Epithelial cell of proximal tubule (primary cell): ENCODE data around the gene CTSZ. TPM values are rescaled to one million over a fixed set of nuclear protein-coding genes. Genes with fewer than 3 reads are reported as not detected.
A peak's percentile ranks its signal among the peaks of the same experiment; 100 is the strongest.
"Not testable (repeated sequence)": the region's sequence is repeated elsewhere in the genome, so short reads cannot be mapped to it uniquely, and the experiment has no call there.

ENCODE experiments used
- DNase-seq: peaks from one replicate; pipeline ENCODE4 v3.0.0-alpha.2; 2011; ENCODE audit warnings: low read depth
- H3K4me3 ChIP-seq: 2 replicates; pipeline ENCODE4 v1.5.1; 2011; ENCODE audit warnings: low read depth, mild to moderate bottlenecking, low read length
- total RNA-seq: library from RNA; depleted of rRNA; stranded (reverse); fragments of >200 nt; gene quantifications from 2 replicates; pipeline ENCODE4 v1.2.3, GENCODE V29; 2015
- TF ChIP-seq, protein P1 (sequence below): conservative IDR thresholded peaks from 2 replicates; pipeline ENCODE4 v1.5.1; 2012; ENCODE audit warnings: low read depth, mild to moderate bottlenecking, low read length

CTSZ gene
- total RNA-seq, 1 donor from 2014 or later: 98.1 TPM

DNA sequence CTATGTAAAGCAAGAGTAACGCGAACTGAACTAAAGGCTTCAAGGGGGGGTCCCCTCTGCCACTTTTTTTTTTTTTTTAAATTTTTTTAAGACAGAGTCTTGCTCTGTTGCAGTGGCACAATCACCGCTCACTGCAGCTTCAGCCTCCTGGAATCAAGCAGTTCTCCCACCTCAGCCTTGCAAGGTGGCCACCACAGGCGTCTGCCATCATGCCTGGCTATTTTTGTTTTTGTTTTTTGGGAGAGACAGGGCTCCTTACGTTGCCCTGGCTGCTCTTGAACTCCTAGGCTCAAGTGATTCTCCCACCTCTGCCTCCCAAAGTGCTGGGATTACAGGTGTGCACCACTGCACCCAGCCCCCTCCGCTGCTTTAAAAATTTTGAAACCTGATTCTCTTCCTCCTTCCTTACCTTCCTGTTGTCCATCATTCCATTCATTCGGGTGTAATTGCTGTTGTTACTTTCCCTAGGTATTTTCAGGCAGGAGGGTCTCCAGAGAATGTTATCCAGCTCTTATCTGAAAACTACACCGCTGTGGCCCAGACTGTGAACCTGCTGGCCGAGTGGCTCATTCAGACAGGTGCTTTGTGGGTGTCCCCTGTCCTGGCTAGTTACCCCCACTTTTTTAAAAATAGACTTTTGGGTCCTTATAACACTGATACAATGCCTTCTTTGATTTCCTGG lies 20.6 kb downstream of the CTSZ start:
- no peak for DNase-seq
- TF ChIP-seq, protein P1, sequence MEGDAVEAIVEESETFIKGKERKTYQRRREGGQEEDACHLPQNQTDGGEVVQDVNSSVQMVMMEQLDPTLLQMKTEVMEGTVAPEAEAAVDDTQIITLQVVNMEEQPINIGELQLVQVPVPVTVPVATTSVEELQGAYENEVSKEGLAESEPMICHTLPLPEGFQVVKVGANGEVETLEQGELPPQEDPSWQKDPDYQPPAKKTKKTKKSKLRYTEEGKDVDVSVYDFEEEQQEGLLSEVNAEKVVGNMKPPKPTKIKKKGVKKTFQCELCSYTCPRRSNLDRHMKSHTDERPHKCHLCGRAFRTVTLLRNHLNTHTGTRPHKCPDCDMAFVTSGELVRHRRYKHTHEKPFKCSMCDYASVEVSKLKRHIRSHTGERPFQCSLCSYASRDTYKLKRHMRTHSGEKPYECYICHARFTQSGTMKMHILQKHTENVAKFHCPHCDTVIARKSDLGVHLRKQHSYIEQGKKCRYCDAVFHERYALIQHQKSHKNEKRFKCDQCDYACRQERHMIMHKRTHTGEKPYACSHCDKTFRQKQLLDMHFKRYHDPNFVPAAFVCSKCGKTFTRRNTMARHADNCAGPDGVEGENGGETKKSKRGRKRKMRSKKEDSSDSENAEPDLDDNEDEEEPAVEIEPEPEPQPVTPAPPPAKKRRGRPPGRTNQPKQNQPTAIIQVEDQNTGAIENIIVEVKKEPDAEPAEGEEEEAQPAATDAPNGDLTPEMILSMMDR: no peak
- no peak overlapping the region for H3K4me3 ChIP-seq

DNA sequence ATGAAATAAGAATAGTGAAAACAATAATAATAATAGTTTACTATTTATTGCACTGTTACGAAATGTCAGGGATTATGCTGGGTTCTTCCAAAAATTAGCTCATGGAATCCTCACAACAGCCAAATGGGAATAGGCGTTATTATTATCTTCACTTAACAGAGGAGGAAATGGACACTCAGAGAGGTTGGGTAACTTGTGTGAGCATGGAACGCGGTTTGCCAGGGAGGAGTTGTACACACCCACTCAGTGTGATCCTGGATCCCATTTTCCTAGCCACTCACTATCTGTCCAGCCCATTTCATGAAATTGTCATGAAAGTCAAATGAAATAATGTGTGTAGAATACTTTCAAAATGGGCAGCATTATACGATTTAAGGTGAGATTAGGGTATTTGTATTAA lies 21.4 kb downstream of the CTSZ start:
- no peak for DNase-seq
- TF ChIP-seq, protein P1: no peak
- no peak overlapping the region for H3K4me3 ChIP-seq

DNA sequence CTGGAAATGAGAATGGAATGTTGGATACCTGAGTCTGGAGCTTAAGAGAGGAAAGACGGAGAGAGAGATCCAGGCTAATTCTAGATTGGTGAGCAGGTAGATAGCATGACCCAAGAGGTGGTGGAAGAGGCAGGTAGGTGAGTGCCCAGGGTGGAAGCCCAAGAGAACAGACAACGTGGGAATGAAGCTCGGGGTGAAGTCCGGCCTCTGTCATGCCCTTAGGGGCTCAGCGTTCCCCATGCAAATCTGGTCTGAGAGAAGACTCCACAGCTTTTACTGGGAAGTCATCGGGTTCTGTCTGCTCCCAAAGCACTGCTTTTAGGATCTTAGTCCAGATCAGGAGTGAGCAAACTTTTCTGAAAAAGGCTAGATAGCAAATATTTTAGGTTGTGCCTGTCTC lies 22.4 kb downstream of the CTSZ start:
- DNase-seq: no peak
- TF ChIP-seq, protein P1: no peak
- H3K4me3 ChIP-seq: no peak overlapping the region

DNA sequence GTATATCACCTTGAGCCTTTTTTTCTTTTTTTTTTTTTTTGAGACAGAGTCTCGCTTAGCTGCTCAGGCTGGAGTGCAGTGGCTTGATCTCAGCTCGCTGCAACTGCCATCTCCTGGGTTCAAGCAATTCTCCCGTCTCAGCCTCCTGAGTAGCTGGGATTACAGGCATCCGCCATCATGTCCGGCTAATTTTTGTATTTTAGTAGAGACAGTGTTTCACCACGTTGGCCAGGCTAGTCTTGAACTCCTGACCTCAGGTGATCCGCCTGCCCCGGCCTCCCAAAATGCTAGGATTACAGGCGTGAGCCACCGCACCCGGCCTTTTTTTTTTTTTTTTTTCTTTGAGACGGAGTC lies 24.0 kb downstream of the CTSZ start:
- H3K4me3 ChIP-seq, DNase-seq: not testable (repeated sequence)

DNA sequence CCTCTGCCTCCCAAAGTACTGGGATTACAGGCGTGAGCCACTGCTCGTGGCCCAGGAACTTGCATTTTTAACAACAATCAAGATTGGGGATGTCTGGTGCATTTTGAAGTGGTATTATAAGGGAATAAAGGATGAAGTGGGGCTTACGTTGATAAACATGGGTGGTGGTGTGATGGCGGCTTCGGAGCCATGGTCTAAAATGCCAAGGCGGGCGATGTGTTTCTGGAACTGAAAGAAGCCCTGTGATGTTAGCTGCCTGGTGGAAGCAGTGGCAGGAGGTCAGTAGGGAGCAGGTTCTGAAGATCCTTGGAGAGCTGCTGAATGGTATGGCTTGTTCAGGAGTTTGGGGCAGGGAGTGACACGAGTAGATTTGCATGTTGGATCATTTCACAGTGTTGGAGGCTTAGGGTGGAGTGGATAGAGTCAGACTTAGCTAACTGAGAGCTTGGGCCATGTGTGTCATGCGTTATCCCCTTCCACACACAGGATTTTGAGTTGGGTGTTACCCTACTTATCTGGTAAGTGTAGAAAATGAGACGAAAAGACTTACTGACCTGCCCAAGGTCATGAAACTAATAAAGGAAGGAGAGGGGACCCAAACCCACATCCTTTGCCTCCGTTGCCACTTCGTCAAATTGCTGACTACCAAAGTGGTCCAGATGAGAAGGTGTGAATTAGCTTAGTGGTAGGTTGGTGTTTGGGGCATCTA lies 24.5 kb downstream of the CTSZ start:
- TF ChIP-seq, protein P1: no peak
- no peak for DNase-seq
- peak overlapping the region; percentile 87 for H3K4me3 ChIP-seq

DNA sequence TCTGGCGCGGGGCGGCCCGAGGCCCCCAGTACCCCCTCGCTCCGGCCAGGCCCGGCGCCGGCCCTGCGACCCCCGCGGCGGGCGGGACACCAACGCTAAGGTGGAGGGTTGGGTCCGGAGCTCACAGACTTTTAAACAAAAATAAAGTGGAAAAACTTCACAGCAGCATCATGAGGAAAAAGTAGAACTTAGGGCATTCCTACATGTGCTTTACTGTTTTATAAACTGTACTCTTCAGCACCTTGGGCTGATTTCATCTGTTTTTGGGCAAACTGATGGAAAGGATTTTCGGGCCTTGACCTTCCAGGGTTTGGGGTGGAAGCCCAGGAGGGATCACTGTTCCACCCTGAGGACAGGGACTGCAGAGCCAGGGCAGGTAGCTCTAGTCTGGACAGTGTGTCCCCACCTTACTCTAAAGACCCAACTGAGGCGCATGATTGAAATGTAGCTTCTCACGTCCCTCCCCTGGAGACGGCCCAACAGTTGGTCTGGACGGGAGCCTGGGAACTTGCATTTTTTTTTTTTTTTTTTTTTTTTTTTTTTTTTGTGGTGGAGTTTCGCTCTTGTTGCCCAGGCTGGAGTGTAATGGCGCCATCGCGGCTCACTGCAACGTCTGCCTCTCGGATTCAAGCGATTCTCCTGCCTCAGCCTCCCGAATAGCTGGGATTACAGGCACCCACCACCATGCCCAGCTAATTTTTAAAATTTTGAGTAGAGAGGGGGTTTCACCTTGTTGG lies 25.3 kb downstream of the CTSZ start:
- TF ChIP-seq, protein P1: no peak
- peak overlapping the region; percentile 87 for H3K4me3 ChIP-seq
- DNase-seq: no peak
